B cell (primary cell): Measurements from ENCODE around the gene PRDM9. TPM values are rescaled to one million over a fixed set of nuclear protein-coding genes. Genes with fewer than 3 reads are reported as not detected.

Experiments used
- ATAC-seq: fragments of 200-7000 bp; cut with Tn5 transposase; one replicate; pipeline ENCODE4 v1.10.0; 2021; ENCODE audit warnings: low read depth, mild to moderate bottlenecking, moderate number of reproducible peaks, moderate library complexity
- CTCF ChIA-PET: fragments of 350-600 bp; sonication (Branson Sonifier 250); formaldehyde crosslinking; loops from one replicate; lab custom pipeline; 2021; ENCODE audit warnings: antibody characterized with exemption, inconsistent platforms; lab: Charles Lee
- POLR2A ChIA-PET: fragments of 350-600 bp; sonication (Branson Sonifier 250); formaldehyde crosslinking; loops from one replicate; lab custom pipeline; 2021; ENCODE audit warnings: antibody characterized with exemption; lab: Charles Lee
- DNase-seq: peaks from one replicate; pipeline ENCODE4 v3.0.0; 2013
- H2AFZ ChIP-seq: 2 replicates; pipeline ENCODE4 v1.6.1; 2012; ENCODE audit warnings: mild to moderate bottlenecking, low read depth, low read length; ENCODE audit not compliant: insufficient read depth, poor library complexity, severe bottlenecking
- H3K27ac ChIP-seq, 2 donors: 1 replicate in 1 of 2; 2 replicates in 1 of 2; pipeline ENCODE4 v1.5.1; 2012 to 2013; ENCODE audit warnings: low read length in 2 of 2, mild to moderate bottlenecking in 2 of 2, moderate library complexity in 1 of 2
- H3K27me3 ChIP-seq, 4 experiments: fragments of 200-600 bp in 1 of 4; sonication (generic) in 1 of 4; replicated peaks in 1 of 4; 1 replicate in 2 of 4; 2 replicates in 2 of 4; pipeline versions ENCODE4 v1.6.1 to v1.7.0; 2013 to 2016; ENCODE audit warnings: low read length in 3 of 4, mild to moderate bottlenecking in 2 of 4, mixed read lengths in 1 of 4, moderate library complexity in 1 of 4; ENCODE audit not compliant: insufficient read depth in 4 of 4, control insufficient read depth in 3 of 4; ENCODE audit errors: control extremely low read depth in 1 of 4
- H3K36me3 ChIP-seq, 2 experiments: replicated peaks in 1 of 2; 1 replicate in 1 of 2; 2 replicates in 1 of 2; pipeline versions ENCODE4 v1.6.1 to v1.7.1; 2013; ENCODE audit warnings: low read length in 1 of 2; ENCODE audit not compliant: insufficient read depth in 2 of 2, control insufficient read depth in 1 of 2; ENCODE audit errors: control extremely low read depth in 1 of 2, extremely low read depth in 1 of 2
- H3K4me1 ChIP-seq, 2 donors: fragments of 200-600 bp in 1 of 2; sonication (generic) in 1 of 2; 1 replicate in 1 of 2; 2 replicates in 1 of 2; pipeline versions ENCODE4 v1.5.1 to v1.6.1; 2013 to 2017; ENCODE audit warnings: low read length in 2 of 2; ENCODE audit not compliant: control insufficient read depth in 2 of 2, insufficient read depth in 2 of 2
- H3K4me2 ChIP-seq: replicated peaks from 2 replicates; pipeline ENCODE3; 2012; ENCODE audit warnings: mild to moderate bottlenecking, low read depth, low read length; ENCODE audit not compliant: poor library complexity, severe bottlenecking
- H3K4me3 ChIP-seq, 5 experiments: fragments of 200-600 bp in 1 of 5; sonication (generic) in 1 of 5; 1 replicate in 3 of 5; 2 replicates in 2 of 5; pipeline versions ENCODE4 v1.5.1 to v1.7.0; 2011 to 2016; ENCODE audit warnings: low read length in 4 of 5, mild to moderate bottlenecking in 4 of 5, low read depth in 2 of 5, control low read depth in 1 of 5, moderate library complexity in 1 of 5; ENCODE audit not compliant: insufficient read depth in 1 of 5; ENCODE audit errors: control extremely low read depth in 1 of 5, extremely low read depth in 1 of 5
- H3K79me2 ChIP-seq: fragments of 200-600 bp; sonication (generic); one replicate; pipeline ENCODE4 v1.6.0; 2016; ENCODE audit warnings: low read length; ENCODE audit not compliant: control insufficient read depth, insufficient read depth
- H3K9ac ChIP-seq: fragments of 200-600 bp; sonication (generic); 2 replicates; pipeline ENCODE4 v1.6.1; 2017; ENCODE audit warnings: mild to moderate bottlenecking, low read length, moderate library complexity
- H3K9me3 ChIP-seq, 3 donors: one replicate each; pipeline versions ENCODE4 v1.6.1 to v1.7.1; 2013; ENCODE audit warnings: low read length in 2 of 3; ENCODE audit not compliant: control insufficient read depth in 2 of 3, insufficient read depth in 1 of 3; ENCODE audit errors: control extremely low read depth in 1 of 3
- H4K20me1 ChIP-seq: 2 replicates; pipeline ENCODE4 v1.6.0; 2012; ENCODE audit warnings: mild to moderate bottlenecking, low read length; ENCODE audit not compliant: insufficient read depth, control insufficient read depth, poor library complexity, severe bottlenecking
- H3K27ac Mint-ChIP-seq: one replicate; pipeline ENCODE4 v1.8.0; 2021; ENCODE audit warnings: mixed read lengths
- H3K27me3 Mint-ChIP-seq: one replicate; pipeline ENCODE4 v1.8.0; 2021; ENCODE audit warnings: mixed read lengths
- H3K4me1 Mint-ChIP-seq: one replicate; pipeline ENCODE4 v1.8.0; 2021; ENCODE audit warnings: mixed read lengths
- H3K4me3 Mint-ChIP-seq: one replicate; pipeline ENCODE4 v1.8.0; 2021; ENCODE audit warnings: mixed read lengths
- H3K9me3 Mint-ChIP-seq: one replicate; pipeline ENCODE4 v1.8.0; 2022; ENCODE audit warnings: mixed read lengths; ENCODE audit not compliant: insufficient read depth
- CTCF ChIP-seq: fragments of 200-600 bp; IDR thresholded peaks from one replicate; pipeline ENCODE4 v1.8.0; 2022; ENCODE audit warnings: antibody characterized with exemption, mild to moderate bottlenecking
- EZH2 ChIP-seq: IDR thresholded peaks from 2 replicates; pipeline ENCODE4 v1.6.1; 2012; ENCODE audit warnings: borderline replicate concordance, low read depth, mild to moderate bottlenecking, moderate library complexity, low read length; ENCODE audit not compliant: insufficient read depth, poor library complexity, severe bottlenecking
- WGBS: methylation state at CpG from one replicate; pipeline ENCODE4 v1.1.5; 2013; ENCODE audit warnings: missing lambda C conversion rate; ENCODE audit not compliant: insufficient coverage; 5-methylcytosine and 5-hydroxymethylcytosine counted together
- intact Hi-C: fragments of 100-400 bp; cut with micrococcal nuclease; formaldehyde crosslinking; loops from one replicate; pipeline ENCODE4 v1.10.0; 2022
- polyA plus RNA-seq: library from polyadenylated mRNA; depleted of rRNA; stranded (reverse); fragments of >200 nt; gene quantifications from 2 replicates; pipeline ENCODE4 v1.2.3, GENCODE V29; 2012
- total RNA-seq, 2 donors: library from RNA; stranded (reverse); fragments of 120-200 nt in 1 of 2; gene quantifications; 1 replicate in 1 of 2; 2 replicates in 1 of 2; pipeline versions ENCODE4 v1.2.3 to v1.2.4, GENCODE V29; 2013 to 2022

Gene PRDM9
- total and polyA plus RNA-seq, 2 donors (not counting 1 experiment from before 2014, with no cell fraction given), result not detected

GRCh38 chr5:23490993-23491392 is 16.4 kb upstream of the PRDM9 start:
- peaks cover 0 to 9% (median 0%) of the 10 kb centered on the region in 3 donors for H3K9me3 ChIP-seq
- H3K36me3 ChIP-seq, result no peaks in the 10 kb centered on the region
- no CpG with 5 or more reads among the region's 1 CpG for WGBS
- Mint-ChIP-seq H3K9me3 (peaks cover 3% of the 10 kb centered on the region), H3K4me1 (no peaks in the 10 kb centered on the region), H3K4me3 (no peak overlapping the region), H3K27me3 (no peaks in the 10 kb centered on the region), H3K27ac (no peak overlapping the region)
- no peaks in the 10 kb centered on the region for H3K27me3 ChIP-seq
- intact Hi-C loops, result no loop called here
- ChIA-PET CTCF (no interaction called here), POLR2A (no interaction called here)
- DNase-seq, result no peak
- H2AFZ ChIP-seq, result no peak overlapping the region
- H3K9ac ChIP-seq, result no peak overlapping the region
- TF ChIP-seq EZH2, result no peak
- TF ChIP-seq CTCF, result no peak
- H4K20me1 ChIP-seq, result no peaks in the 10 kb centered on the region
- no peak overlapping the region for H3K27ac ChIP-seq
- no peak overlapping the region for H3K4me3 ChIP-seq
- H3K4me2 ChIP-seq, result no peak overlapping the region
- H3K79me2 ChIP-seq, result no peaks in the 10 kb centered on the region
- ATAC-seq, result no peak
- no peaks in the 10 kb centered on the region for H3K4me1 ChIP-seq

GRCh38 chr5:23494558-23494957 is 12.9 kb upstream of the PRDM9 start:
- ATAC-seq, result no peak
- no peak for DNase-seq
- CTCF ChIA-PET, result no interaction called here
- H2AFZ ChIP-seq, result no peak overlapping the region
- H3K4me3 Mint-ChIP-seq, result no peak overlapping the region
- TF ChIP-seq CTCF (no peak), EZH2 (no peak)
- WGBS, result no CpG with 5 or more reads among the region's 1 CpG
- no peak overlapping the region for H3K4me3 ChIP-seq
- POLR2A ChIA-PET, result no interaction called here
- H4K20me1 ChIP-seq, result no peaks in the 10 kb centered on the region
- peaks cover 0 to 3% (median 0%) of the 10 kb centered on the region in 3 donors for H3K9me3 ChIP-seq
- no peaks in the 10 kb centered on the region for H3K4me1 Mint-ChIP-seq
- no peaks in the 10 kb centered on the region for H3K4me1 ChIP-seq
- H3K4me2 ChIP-seq, result no peak overlapping the region
- no peaks in the 10 kb centered on the region for H3K36me3 ChIP-seq
- intact Hi-C loops, result no loop called here
- no peak overlapping the region for H3K9ac ChIP-seq
- H3K27me3 Mint-ChIP-seq, result no peaks in the 10 kb centered on the region
- H3K27ac Mint-ChIP-seq, result no peak overlapping the region
- H3K27me3 ChIP-seq, result no peaks in the 10 kb centered on the region
- no peak overlapping the region for H3K27ac ChIP-seq
- no peaks in the 10 kb centered on the region for H3K79me2 ChIP-seq
- peaks cover 4% of the 10 kb centered on the region for H3K9me3 Mint-ChIP-seq
